A549 (cell line): ENCODE results near the gene CENATAC. TPM values are rescaled to one million over a fixed set of nuclear protein-coding genes. Genes with fewer than 3 reads are reported as not detected.

Experiments
- ATAC-seq, 2 experiments: fragments of 200-7000 bp in 1 of 2; fragments of >200 bp in 1 of 2; cut with Nextera tagmentation in 1 of 2; cut with Tn5 transposase in 1 of 2; 3 replicates each; pipeline versions ENCODE4 v1.8.0 to v1.9.1; 2018 to 2020; ENCODE audit warnings: mild to moderate bottlenecking in 1 of 2, moderate library complexity in 1 of 2
- CTCF ChIA-PET: fragments of 300-600 bp; sonication (Branson Sonifier 250); formaldehyde crosslinking; extraction: SDS; loops from one replicate; lab custom pipeline; 2021; ENCODE audit warnings: antibody characterized with exemption, inconsistent platforms; lab: Yijun Ruan, JAX
- POLR2A ChIA-PET: fragments of 350-600 bp; formaldehyde crosslinking; extraction: SDS; loops from one replicate; lab custom pipeline; 2021; ENCODE audit warnings: antibody characterized with exemption, inconsistent platforms; lab: Yijun Ruan, JAX
- DNase-seq, 2 experiments: peaks; one replicate each; pipeline versions ENCODE4 v3.0.0 to v3.0.0-alpha.2; 2011 to 2016; ENCODE audit warnings: low read depth in 1 of 2, low spot score in 1 of 2
- FAIRE-seq: peaks from 2 replicates; lab custom pipeline; 2011; peaks lifted over from hg19 to GRCh38; lab: Jason Lieb, UNC
- H3K27ac ChIP-seq, 2 experiments: fragments of >200 bp; sonication (Bioruptor Twin); formaldehyde crosslinking; 3 replicates each; pipeline ENCODE4 v1.5.1; 2016 to 2017
- H3K4me1 ChIP-seq: fragments of >200 bp; sonication (Bioruptor Twin); formaldehyde crosslinking; 3 replicates; pipeline ENCODE4 v1.6.1; 2016
- H3K4me2 ChIP-seq: fragments of >200 bp; sonication (Bioruptor Twin); formaldehyde crosslinking; 3 replicates; pipeline ENCODE4 v1.6.1; 2016
- H3K4me3 ChIP-seq: fragments of >200 bp; sonication (Bioruptor Twin); formaldehyde crosslinking; 3 replicates; pipeline ENCODE4 v1.5.1; 2016
- H3K9me3 ChIP-seq: fragments of >200 bp; sonication (Bioruptor Twin); formaldehyde crosslinking; 3 replicates; pipeline ENCODE4 v1.6.1; 2016
- CBX2 ChIP-seq: fragments of 200-600 bp; sonication (generic); IDR thresholded peaks from 2 replicates; pipeline ENCODE4 v1.6.1; 2016; ENCODE audit warnings: low read depth, mild to moderate bottlenecking, borderline replicate concordance
- CHD2 ChIP-seq: fragments of 150-350 bp; IDR thresholded peaks from 2 replicates; pipeline ENCODE4 v1.6.1; 2014; ENCODE audit warnings: low read length; ENCODE audit not compliant: partially characterized antibody
- CTCF ChIP-seq: fragments of >200 bp; sonication (Bioruptor Twin); formaldehyde crosslinking; IDR thresholded peaks from 3 replicates; pipeline ENCODE4 v1.5.1; 2016
- EHF ChIP-seq: fragments of 250-450 bp; sonication (Bioruptor Pico); IDR thresholded peaks from 2 replicates; pipeline ENCODE4 v1.5.0; 2020; ENCODE audit warnings: mild to moderate bottlenecking
- EHMT2 ChIP-seq: fragments of 200-600 bp; sonication (generic); IDR thresholded peaks from 2 replicates; pipeline ENCODE4 v1.6.1; 2016; ENCODE audit warnings: antibody characterized with exemption, low read depth, mild to moderate bottlenecking, moderate library complexity
- ELK1 ChIP-seq: fragments of 150-350 bp; IDR thresholded peaks from 2 replicates; pipeline ENCODE4 v1.6.1; 2014; ENCODE audit warnings: low read depth, mild to moderate bottlenecking, low read length
- EP300 ChIP-seq, 2 experiments: fragments of >200 bp; sonication (Bioruptor Twin); formaldehyde crosslinking; IDR thresholded peaks; 2 replicates in 1 of 2; 3 replicates in 1 of 2; pipeline ENCODE4 v1.6.1; 2016 to 2017
- FOSB ChIP-seq: fragments of 250-450 bp; sonication (Bioruptor Pico); IDR thresholded peaks from 2 replicates; pipeline ENCODE4 v1.5.0; 2020; ENCODE audit warnings: mild to moderate bottlenecking, moderate library complexity
- HDAC2 ChIP-seq: fragments of 200-600 bp; sonication (generic); IDR thresholded peaks from 2 replicates; pipeline ENCODE4 v1.6.1; 2016
- HMGXB4 ChIP-seq: fragments of 250-450 bp; sonication (Bioruptor Pico); IDR thresholded peaks from 2 replicates; pipeline ENCODE4 v1.5.0; 2021; ENCODE audit warnings: mild to moderate bottlenecking, moderate library complexity, borderline replicate concordance
- JUNB ChIP-seq: fragments of >200 bp; sonication (Bioruptor Twin); formaldehyde crosslinking; IDR thresholded peaks from 2 replicates; pipeline ENCODE4 v1.6.1; 2016
- KDM1A ChIP-seq: fragments of 200-600 bp; sonication (generic); IDR thresholded peaks from 2 replicates; pipeline ENCODE4 v1.6.1; 2016; ENCODE audit warnings: low read depth, mild to moderate bottlenecking
- RAD21 ChIP-seq, 2 experiments: fragments of >200 bp in 1 of 2; sonication (Bioruptor Twin) in 1 of 2; formaldehyde crosslinking in 1 of 2; IDR thresholded peaks in 1 of 2; conservative IDR thresholded peaks in 1 of 2; 2 replicates in 1 of 2; 3 replicates in 1 of 2; pipeline ENCODE4 v1.6.1; 2012 to 2018; ENCODE audit warnings: inconsistent platforms in 1 of 2
- RARB ChIP-seq: fragments of 250-450 bp; sonication (Bioruptor Pico); IDR thresholded peaks from 2 replicates; pipeline ENCODE4 v1.8.0; 2021; ENCODE audit warnings: mild to moderate bottlenecking, moderate library complexity
- RCOR1 ChIP-seq: fragments of 150-350 bp; IDR thresholded peaks from 2 replicates; pipeline ENCODE4 v1.6.1; 2014; ENCODE audit warnings: antibody characterized with exemption, low read length, low read depth
- RFX5 ChIP-seq: fragments of 450-650 bp; IDR thresholded peaks from 2 replicates; pipeline ENCODE4 v1.7.1; 2014; ENCODE audit warnings: antibody characterized with exemption, mild to moderate bottlenecking, moderate library complexity
- RNF2 ChIP-seq: fragments of 200-600 bp; sonication (generic); IDR thresholded peaks from 2 replicates; pipeline ENCODE4 v1.6.1; 2016; ENCODE audit warnings: low read depth, mild to moderate bottlenecking, antibody characterized with exemption, moderate library complexity, borderline replicate concordance
- TP53 ChIP-seq: fragments of 250-450 bp; sonication (Bioruptor Pico); IDR thresholded peaks from 2 replicates; pipeline ENCODE4 v1.5.0; 2021; ENCODE audit warnings: mild to moderate bottlenecking, moderate library complexity
- ZNF302 ChIP-seq: fragments of 250-450 bp; sonication (Bioruptor Pico); IDR thresholded peaks from 2 replicates; pipeline ENCODE4 v1.9.0; 2021; ENCODE audit warnings: inconsistent platforms, mild to moderate bottlenecking, moderate library complexity
- WGBS: methylation state at CpG from one replicate; pipeline ENCODE4 v1.1.6; 2017; ENCODE audit errors: missing lambda C conversion rate; 5-methylcytosine and 5-hydroxymethylcytosine counted together
- polyA plus RNA-seq, 4 experiments: library from polyadenylated mRNA; depleted of rRNA in 3 of 4; stranded (reverse); fragments of >200 nt; fragmentation: RNase III in 1 of 4; extraction: RNeasy Plus Mini Kit Qiagen cat#74134 plus additional on column Dnase treatment in 1 of 4; gene quantifications; 2 replicates in 3 of 4; 3 replicates in 1 of 4; pipeline ENCODE4 v1.2.3, GENCODE V29; 2011 to 2017
- TF ChIP-seq, protein P1 (sequence below): IDR thresholded peaks from 2 replicates; pipeline ENCODE4 v1.6.1; 2012; ENCODE audit warnings: low read depth, borderline replicate concordance

The CENATAC gene
- polyA plus RNA-seq, 2 of the 4 experiments (the other 2 are of a cell fraction) = 11.1 to 20.2 TPM

GRCh38 chr11:119025099-119025473 lies 27.1 kb downstream of the CENATAC start:
- ATAC-seq = no peak
- 74% methylated on average over 5 of the region's 5 CpGs for WGBS
- CTCF ChIA-PET = interaction anchor here (0.8 to 1.4 kb wide), 2 partner anchors 18 to 31 kb away, joined by 4 read pairs; partner anchors contain the start of gene HYOU1
- Histone ChIP-seq H3K9me3 (no peaks in the 10 kb centered on the region), H3K4me3 (no peak overlapping the region), H3K27ac (no peak overlapping the region), H3K4me1 (peaks cover 32% of the 10 kb centered on the region), H3K4me2 (no peak overlapping the region)
- DNase-seq = no peak
- POLR2A ChIA-PET = no interaction called here
- TF ChIP-seq RCOR1 (no peak), RFX5 (no peak), FOSB (CRISPR knock-in tag) (no peak)
- FAIRE-seq = no peak

DNA sequence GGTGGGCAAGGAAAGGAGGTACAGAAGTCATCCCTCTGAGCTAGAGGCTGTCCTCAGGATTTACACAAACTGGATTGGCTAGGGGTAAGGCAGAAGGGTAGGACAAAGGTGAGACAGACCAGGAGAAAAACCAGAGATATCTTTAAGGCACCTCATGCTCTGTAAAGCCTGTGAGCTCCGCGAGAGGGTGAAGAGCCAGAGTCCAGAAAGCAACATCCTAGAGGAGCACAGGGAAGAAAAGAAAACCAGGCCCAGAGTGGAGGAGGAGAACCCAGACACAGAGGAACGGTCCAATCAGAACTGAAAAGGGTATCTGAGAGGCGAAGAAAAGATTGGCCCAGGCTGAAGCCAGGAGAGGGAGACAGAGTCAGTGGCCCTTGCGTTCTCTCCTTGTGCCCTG lies 27.6 kb downstream of the CENATAC start:
- no peak overlapping the region for H3K27ac ChIP-seq
- TF ChIP-seq EP300 (IDR thresholded peaks at IDR 0.05) (no peak), CBX2 (no peak), KDM1A (no peak), ELK1 (no peak), HDAC2 (no peak), JUNB (no peak)
- TF ChIP-seq, protein P1, sequence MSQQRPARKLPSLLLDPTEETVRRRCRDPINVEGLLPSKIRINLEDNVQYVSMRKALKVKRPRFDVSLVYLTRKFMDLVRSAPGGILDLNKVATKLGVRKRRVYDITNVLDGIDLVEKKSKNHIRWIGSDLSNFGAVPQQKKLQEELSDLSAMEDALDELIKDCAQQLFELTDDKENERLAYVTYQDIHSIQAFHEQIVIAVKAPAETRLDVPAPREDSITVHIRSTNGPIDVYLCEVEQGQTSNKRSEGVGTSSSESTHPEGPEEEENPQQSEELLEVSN = no peak
- peaks cover 28% of the 10 kb centered on the region for H3K4me1 ChIP-seq
- no peak overlapping the region for H3K4me3 ChIP-seq
- no peak for ATAC-seq
- no peak for DNase-seq
- FAIRE-seq = no peak
- H3K4me2 ChIP-seq = no peak overlapping the region
- WGBS = 93% methylated on average over 5 of the region's 5 CpGs
- CTCF ChIA-PET = interaction anchor here (0.8 to 1.4 kb wide), 2 partner anchors 18 to 31 kb away, joined by 4 read pairs; partner anchors contain the start of gene HYOU1
- no peaks in the 10 kb centered on the region for H3K9me3 ChIP-seq
- POLR2A ChIA-PET = no interaction called here

DNA sequence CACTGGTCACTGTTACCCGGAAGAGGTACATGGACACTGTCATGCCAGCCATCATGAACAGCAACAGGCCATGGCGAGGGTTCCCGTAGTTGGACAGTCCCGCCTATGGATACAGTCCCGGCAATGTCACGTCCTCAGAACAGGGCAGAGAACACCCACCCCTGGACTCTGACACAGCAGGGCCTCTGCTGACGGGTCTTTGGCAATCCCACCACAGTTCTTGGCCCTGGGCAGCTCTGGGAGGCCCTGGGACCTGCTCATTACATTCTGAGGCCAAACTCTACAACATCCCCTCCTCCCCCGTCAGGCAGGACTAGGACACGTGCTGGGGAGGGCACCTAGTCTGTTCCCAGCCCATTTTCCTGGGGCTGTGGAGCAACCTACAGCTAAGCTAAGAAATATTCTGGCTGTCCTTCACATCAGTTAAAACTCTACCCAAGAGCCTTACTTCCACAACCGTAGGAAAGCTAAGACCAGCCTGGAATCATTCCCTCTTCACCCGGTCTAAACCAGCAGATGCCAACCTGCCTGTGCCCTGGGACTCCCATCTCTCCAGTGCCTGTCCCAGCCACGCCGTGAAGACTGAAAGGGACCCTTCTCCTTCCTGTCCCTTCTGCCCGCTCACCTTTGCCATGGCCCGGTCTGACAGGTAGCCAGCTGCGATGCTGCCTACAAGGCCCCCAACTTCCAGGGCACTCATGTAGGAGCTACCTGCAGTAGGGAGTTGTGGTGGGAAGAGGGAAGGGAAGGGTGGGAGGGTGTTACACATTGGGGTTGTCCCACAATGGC lies 28.2 kb downstream of the CENATAC start:
- CTCF ChIA-PET = no interaction called here
- Histone ChIP-seq H3K9me3 (no peaks in the 10 kb centered on the region), H3K4me1 (peaks cover 22% of the 10 kb centered on the region), H3K4me2 (no peak overlapping the region), H3K27ac (no peak overlapping the region), H3K4me3 (no peak overlapping the region)
- no peak for FAIRE-seq
- no peak for ATAC-seq
- no peak for DNase-seq
- 91% methylated on average over 15 of the region's 16 CpGs for WGBS
- TF ChIP-seq TP53 (no peak), EHF (CRISPR knock-in tag) (no peak), CTCF (no peak), RAD21 (conservative IDR thresholded peaks at IDR 0.05 in 1 of 2, IDR thresholded peaks at IDR 0.05 in 1 of 2) (no peak), RNF2 (no peak), RFX5 (no peak), RARB (CRISPR knock-in tag) (no peak), HMGXB4 (no peak), KDM1A (no peak), EHMT2 (no peak), ZNF302 (CRISPR knock-in tag) (no peak), CHD2 (no peak)
- POLR2A ChIA-PET = interaction anchor here (0.6 to 1.6 kb wide), 2 partner anchors 8 to 71 kb away, joined by 3 to 4 read pairs; partner anchors contain the start of gene RPS25
